Endodermal cell (in vitro differentiated cells): ENCODE results near the gene MRPL40. TPM values are rescaled to one million over a fixed set of nuclear protein-coding genes. Genes with fewer than 3 reads are reported as not detected.
"Not testable (repeated sequence)": the region's sequence is repeated elsewhere in the genome, so short reads cannot be mapped to it uniquely, and the experiment has no call there.

Experiments used
- DNase-seq: peaks from one replicate; pipeline ENCODE4 v3.0.0-alpha.2; 2017
- H3K27ac ChIP-seq: 2 replicates; pipeline ENCODE4 v1.5.1; 2013; ENCODE audit warnings: mild to moderate bottlenecking, low read depth, low read length, moderate library complexity
- H3K27me3 ChIP-seq: 2 replicates; pipeline ENCODE4 v1.6.1; 2013; ENCODE audit warnings: mild to moderate bottlenecking, low read length, moderate library complexity; ENCODE audit not compliant: insufficient read depth, control insufficient read depth, poor library complexity, severe bottlenecking
- H3K36me3 ChIP-seq: 2 replicates; pipeline ENCODE4 v1.7.0; 2013; ENCODE audit warnings: mild to moderate bottlenecking, low read length, moderate library complexity; ENCODE audit not compliant: control insufficient read depth, insufficient read depth
- H3K4me1 ChIP-seq: one replicate; pipeline ENCODE4 v1.7.0; 2013; ENCODE audit warnings: low read length; ENCODE audit not compliant: control insufficient read depth, insufficient read depth
- H3K4me3 ChIP-seq: 2 replicates; pipeline ENCODE4 v1.5.1; 2013; ENCODE audit warnings: mild to moderate bottlenecking, low read length, moderate library complexity
- H3K9ac ChIP-seq: 2 replicates; pipeline ENCODE4 v1.6.1; 2013; ENCODE audit warnings: mild to moderate bottlenecking, low read length, moderate library complexity; ENCODE audit not compliant: poor library complexity, severe bottlenecking; ENCODE audit errors: extremely low read depth
- H3K9me3 ChIP-seq: 2 replicates; pipeline ENCODE4 v1.6.1; 2013; ENCODE audit warnings: mild to moderate bottlenecking, low read length, moderate library complexity; ENCODE audit not compliant: control insufficient read depth
- H3K27ac Mint-ChIP-seq: 2 replicates; pipeline ENCODE4 v1.8.0; 2020; ENCODE audit warnings: mixed read lengths
- H3K27me3 Mint-ChIP-seq: 2 replicates; pipeline ENCODE4 v1.8.0; 2021; ENCODE audit warnings: mild to moderate bottlenecking, mixed read lengths; ENCODE audit not compliant: insufficient read depth
- H3K36me3 Mint-ChIP-seq: 2 replicates; pipeline ENCODE4 v1.8.0; 2020; ENCODE audit warnings: low read depth, mixed read lengths
- H3K4me1 Mint-ChIP-seq: 2 replicates; pipeline ENCODE4 v1.8.0; 2020; ENCODE audit warnings: mixed read lengths
- H3K4me3 Mint-ChIP-seq: 2 replicates; pipeline ENCODE4 v1.8.0; 2020; ENCODE audit warnings: mild to moderate bottlenecking, moderate library complexity, mixed read lengths
- H3K9me3 Mint-ChIP-seq: 2 replicates; pipeline ENCODE4 v1.8.0; 2020; ENCODE audit warnings: mild to moderate bottlenecking, mixed read lengths
- WGBS, 2 experiments: methylation state at CpG; one replicate each; pipeline versions ENCODE4 v1.1.5 to v1.1.7; 2013; ENCODE audit warnings: missing lambda C conversion rate in 2 of 2, mixed read lengths in 1 of 2; ENCODE audit not compliant: insufficient coverage in 1 of 2, insufficient read length in 1 of 2; 5-methylcytosine and 5-hydroxymethylcytosine counted together
- total RNA-seq, 2 donors: library from RNA; stranded (reverse); fragmentation: NEBNext Ultra II Directional in 1 of 2; extraction: Animal tissue kit (Norgen Biotek cat#: 25700) in 1 of 2; gene quantifications; 2 replicates in 1 of 2; 3 replicates in 1 of 2; pipeline ENCODE4 v1.2.1, GENCODE V29; 2021
- TF ChIP-seq, protein P1 (sequence below): fragments of 200-600 bp; sonication (generic); conservative IDR thresholded peaks from 2 replicates; pipeline ENCODE4 v1.5.0; 2021; ENCODE audit warnings: antibody characterized with exemption, mild to moderate bottlenecking

The MRPL40 gene
- total RNA-seq, 2 donors from 2014 or later: 20.3 to 26.5 TPM

DNA sequence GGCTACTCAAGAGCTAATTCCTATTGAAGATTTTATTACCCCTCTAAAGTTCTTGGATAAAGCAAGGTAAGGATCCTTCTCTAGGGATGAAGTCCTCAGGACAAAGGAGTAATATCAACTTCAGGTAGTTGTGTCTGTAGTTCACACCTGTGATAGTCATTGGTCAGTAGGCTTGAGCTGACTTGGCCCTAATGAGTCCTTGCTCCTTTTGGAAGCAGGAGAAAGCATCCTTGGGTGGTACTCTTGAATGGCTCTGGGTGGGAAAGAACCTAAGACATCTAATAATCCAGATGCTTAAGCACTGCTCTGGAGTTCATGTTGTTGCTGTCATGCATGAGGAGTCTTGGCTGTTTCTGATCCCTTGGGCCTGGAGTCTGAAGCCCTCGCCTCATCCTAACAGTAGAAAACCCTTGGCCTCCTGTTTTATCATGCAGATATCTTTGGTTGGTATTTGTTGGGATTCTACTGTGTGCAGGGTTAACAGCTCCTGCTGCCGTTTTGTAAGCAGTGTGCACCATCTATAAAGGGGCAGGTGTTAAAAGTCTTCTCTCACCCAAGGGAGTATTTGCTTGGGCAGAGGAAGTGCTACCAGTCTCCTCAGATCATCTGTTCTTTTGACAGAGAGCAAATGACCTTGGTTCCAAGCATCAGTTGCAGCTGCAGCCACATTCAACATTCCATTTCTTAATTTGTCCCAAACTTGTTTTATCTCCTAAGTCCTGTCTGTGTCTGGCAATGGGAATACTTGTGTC is 2.7 kb downstream of the MRPL40 start:
- TF ChIP-seq, protein P1, sequence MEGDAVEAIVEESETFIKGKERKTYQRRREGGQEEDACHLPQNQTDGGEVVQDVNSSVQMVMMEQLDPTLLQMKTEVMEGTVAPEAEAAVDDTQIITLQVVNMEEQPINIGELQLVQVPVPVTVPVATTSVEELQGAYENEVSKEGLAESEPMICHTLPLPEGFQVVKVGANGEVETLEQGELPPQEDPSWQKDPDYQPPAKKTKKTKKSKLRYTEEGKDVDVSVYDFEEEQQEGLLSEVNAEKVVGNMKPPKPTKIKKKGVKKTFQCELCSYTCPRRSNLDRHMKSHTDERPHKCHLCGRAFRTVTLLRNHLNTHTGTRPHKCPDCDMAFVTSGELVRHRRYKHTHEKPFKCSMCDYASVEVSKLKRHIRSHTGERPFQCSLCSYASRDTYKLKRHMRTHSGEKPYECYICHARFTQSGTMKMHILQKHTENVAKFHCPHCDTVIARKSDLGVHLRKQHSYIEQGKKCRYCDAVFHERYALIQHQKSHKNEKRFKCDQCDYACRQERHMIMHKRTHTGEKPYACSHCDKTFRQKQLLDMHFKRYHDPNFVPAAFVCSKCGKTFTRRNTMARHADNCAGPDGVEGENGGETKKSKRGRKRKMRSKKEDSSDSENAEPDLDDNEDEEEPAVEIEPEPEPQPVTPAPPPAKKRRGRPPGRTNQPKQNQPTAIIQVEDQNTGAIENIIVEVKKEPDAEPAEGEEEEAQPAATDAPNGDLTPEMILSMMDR: no peak
- H3K9me3 Mint-ChIP-seq: no peaks in the 10 kb centered on the region
- no peaks in the 10 kb centered on the region for H3K27me3 Mint-ChIP-seq
- peaks cover 24% of the 10 kb centered on the region for H3K36me3 ChIP-seq
- H3K36me3 Mint-ChIP-seq: peaks cover 18% of the 10 kb centered on the region
- peaks cover 14% of the 10 kb centered on the region for H3K4me1 Mint-ChIP-seq
- no peaks in the 10 kb centered on the region for H3K9me3 ChIP-seq
- WGBS, 2 experiments: 97 to 100% methylated on average over 1 to 2 of the region's 2 CpGs
- no peak overlapping the region for H3K4me3 ChIP-seq
- H3K27me3 ChIP-seq: no peaks in the 10 kb centered on the region
- DNase-seq: no peak
- H3K27ac Mint-ChIP-seq: no peak overlapping the region
- no peak overlapping the region for H3K4me3 Mint-ChIP-seq
- no peak overlapping the region for H3K9ac ChIP-seq
- H3K4me1 ChIP-seq: no peaks in the 10 kb centered on the region
- no peak overlapping the region for H3K27ac ChIP-seq

DNA sequence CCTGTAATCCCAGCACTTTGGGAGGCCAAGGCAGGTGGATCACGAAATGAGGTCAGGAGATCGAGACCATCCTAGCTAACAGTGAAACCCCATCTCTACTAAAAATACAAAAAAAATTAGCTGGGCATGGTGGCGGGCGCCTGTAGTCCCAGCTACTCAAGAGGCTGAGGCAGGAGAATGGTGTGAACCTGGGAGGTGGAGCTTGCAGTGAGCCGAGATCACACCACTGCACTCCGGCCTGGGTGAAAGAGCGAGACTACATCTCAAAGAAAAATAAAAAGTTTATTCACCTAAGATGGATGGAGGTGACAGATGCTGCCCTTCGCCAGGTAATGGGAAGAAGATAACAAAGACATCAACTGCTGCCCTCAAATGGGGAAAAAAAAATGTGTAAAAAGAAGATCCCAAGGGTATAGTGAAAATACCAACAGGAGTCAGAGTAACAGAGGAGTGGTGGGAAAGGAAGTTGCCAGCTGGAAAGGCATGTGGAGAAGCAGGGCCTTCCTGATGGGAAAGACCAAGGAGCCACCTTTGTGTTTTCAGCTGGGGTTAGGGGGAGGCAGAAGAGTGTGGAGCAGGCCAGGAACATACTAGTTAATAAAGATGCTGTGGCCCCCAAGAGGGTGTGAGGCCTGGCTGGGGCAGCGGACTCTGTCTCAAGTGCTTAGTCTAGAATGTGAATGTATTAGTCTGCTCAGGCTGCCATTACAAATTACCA is 4.3 kb downstream of the MRPL40 start:
- H3K9ac ChIP-seq, H3K4me1 Mint-ChIP-seq, H3K27me3 ChIP-seq, H3K9me3 ChIP-seq, DNase-seq, H3K27ac ChIP-seq, H3K4me3 Mint-ChIP-seq, H3K9me3 Mint-ChIP-seq, H3K27me3 Mint-ChIP-seq, H3K4me3 ChIP-seq, H3K4me1 ChIP-seq: not testable (repeated sequence)
- peak overlapping the region; percentile 3 for H3K27ac Mint-ChIP-seq
- peaks cover 23% of the 10 kb centered on the region for H3K36me3 Mint-ChIP-seq
- WGBS, 2 experiments: 90 to 100% methylated on average over 1 to 8 of the region's 9 CpGs
- H3K36me3 ChIP-seq: peaks cover 35% of the 10 kb centered on the region

DNA sequence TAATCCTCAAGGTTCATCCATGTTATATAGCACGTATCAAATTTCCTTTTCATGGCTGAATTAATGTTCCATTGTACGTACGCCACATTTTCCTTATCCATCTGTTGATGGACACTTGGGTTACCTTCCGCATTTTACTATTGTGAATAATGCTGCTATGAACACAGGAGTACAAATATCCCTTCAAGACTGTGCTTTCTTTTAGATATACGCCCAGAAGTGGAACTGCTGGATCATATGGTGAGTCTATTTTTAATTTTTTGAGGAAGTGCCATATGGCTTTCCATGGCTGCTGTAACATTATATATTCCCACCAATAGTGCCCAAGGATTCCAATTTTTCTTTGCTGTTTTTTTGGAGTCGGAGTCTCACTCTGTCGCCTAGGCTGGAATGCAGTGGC is 6.0 kb downstream of the MRPL40 start:
- H3K27me3 Mint-ChIP-seq: no peaks in the 10 kb centered on the region
- peaks cover 35% of the 10 kb centered on the region for H3K36me3 Mint-ChIP-seq
- TF ChIP-seq, protein P1: no peak
- Histone ChIP-seq H3K27ac (no peak overlapping the region), H3K4me3 (no peak overlapping the region), H3K9me3 (no peaks in the 10 kb centered on the region), H3K36me3 (peaks cover 41% of the 10 kb centered on the region), H3K9ac (no peak overlapping the region), H3K4me1 (no peaks in the 10 kb centered on the region), H3K27me3 (no peaks in the 10 kb centered on the region)
- no peak for DNase-seq
- H3K9me3 Mint-ChIP-seq: no peaks in the 10 kb centered on the region
- peaks cover 3% of the 10 kb centered on the region for H3K4me1 Mint-ChIP-seq
- H3K27ac Mint-ChIP-seq: no peak overlapping the region
- H3K4me3 Mint-ChIP-seq: no peak overlapping the region
- 94 to 97% methylated on average over 6 to 7 of the region's 7 CpGs for WGBS, 2 experiments
